ENCODE data around the gene GREM2. TPM values are rescaled to one million over a fixed set of nuclear protein-coding genes. Genes with fewer than 3 reads are reported as not detected.
A peak's percentile ranks its signal among the peaks of the same experiment; 100 is the strongest.

Gene GREM2
- total RNA-seq, 4 donors from 2014 or later: 0.26 to 7.0 (median 1.4) TPM

GRCh38 chr1:240599830-240600229 is 12.1 kb downstream of the GREM2 start:
- Histone ChIP-seq H3K9me3 (no peaks in the 10 kb centered on the region), H3K4me1 (no peaks in the 10 kb centered on the region), H3K27ac (no peak overlapping the region), H3K36me3 (no peaks in the 10 kb centered on the region), H3K27me3 (no peaks in the 10 kb centered on the region), H3K4me3 (no peak overlapping the region)
- intact Hi-C loops (cut with DNase I; ENCODE audit: low total_unique reads): no loop called here
- no peak for TF ChIP-seq POLR2A (IDR thresholded peaks at IDR 0.05)
- no peak for TF ChIP-seq CTCF (IDR thresholded peaks at IDR 0.05)
- DNase-seq: no peak

GRCh38 chr1:240599299-240599698 is 12.7 kb downstream of the GREM2 start:
- no peaks in the 10 kb centered on the region for H3K4me1 ChIP-seq
- TF ChIP-seq POLR2A (IDR thresholded peaks at IDR 0.05) (no peak), CTCF (IDR thresholded peaks at IDR 0.05) (no peak)
- no peaks in the 10 kb centered on the region for H3K27me3 ChIP-seq
- no peaks in the 10 kb centered on the region for H3K36me3 ChIP-seq
- H3K4me3 ChIP-seq: no peak overlapping the region
- DNase-seq: no peak
- H3K9me3 ChIP-seq: no peaks in the 10 kb centered on the region
- H3K27ac ChIP-seq: no peak overlapping the region
- intact Hi-C loops (cut with DNase I; ENCODE audit: low total_unique reads): no loop called here

GRCh38 chr1:240598216-240599001 is 13.5 kb downstream of the GREM2 start:
- H3K27me3 ChIP-seq: no peaks in the 10 kb centered on the region
- H3K27ac ChIP-seq: no peak overlapping the region
- no peak overlapping the region for H3K4me3 ChIP-seq
- no peaks in the 10 kb centered on the region for H3K4me1 ChIP-seq
- no peaks in the 10 kb centered on the region for H3K36me3 ChIP-seq
- TF ChIP-seq POLR2A (IDR thresholded peaks at IDR 0.05) (no peak), CTCF (IDR thresholded peaks at IDR 0.05) (no peak)
- no peak for DNase-seq
- H3K9me3 ChIP-seq: no peaks in the 10 kb centered on the region
- intact Hi-C loops (cut with DNase I; ENCODE audit: low total_unique reads): no loop called here

GRCh38 chr1:240597153-240597745 is 14.7 kb downstream of the GREM2 start:
- no peaks in the 10 kb centered on the region for H3K4me1 ChIP-seq
- no peaks in the 10 kb centered on the region for H3K36me3 ChIP-seq
- peak overlapping the region; percentile 54 to 63 for H3K27ac ChIP-seq
- DNase-seq: no peak
- intact Hi-C loops (cut with DNase I; ENCODE audit: low total_unique reads): no loop called here
- TF ChIP-seq CTCF (IDR thresholded peaks at IDR 0.05): no peak
- TF ChIP-seq POLR2A (IDR thresholded peaks at IDR 0.05): no peak
- peak overlapping the region; percentile 5 to 24 for H3K4me3 ChIP-seq
- H3K9me3 ChIP-seq: no peaks in the 10 kb centered on the region
- no peaks in the 10 kb centered on the region for H3K27me3 ChIP-seq

GRCh38 chr1:240595476-240595875 is 16.5 kb downstream of the GREM2 start:
- H3K4me1 ChIP-seq: no peaks in the 10 kb centered on the region
- H3K27me3 ChIP-seq: no peaks in the 10 kb centered on the region
- intact Hi-C loops (cut with DNase I; ENCODE audit: low total_unique reads): no loop called here
- H3K9me3 ChIP-seq: no peaks in the 10 kb centered on the region
- no peak overlapping the region for H3K4me3 ChIP-seq
- no peak overlapping the region for H3K27ac ChIP-seq
- DNase-seq: no peak
- H3K36me3 ChIP-seq: no peaks in the 10 kb centered on the region
- TF ChIP-seq CTCF (IDR thresholded peaks at IDR 0.05) (no peak), POLR2A (IDR thresholded peaks at IDR 0.05) (no peak)

All from uterus (tissue), 4 donors.